ENCODE results near the gene SLC38A8.

SLC38A8 gene

GRCh38 chr16:84042308-84042878 is at the start of gene SLC38A8:
Gene SLC38A8 (minus strand): TSS chr16:84042795. CDS start chr16:84042157, 638 bp downstream.
- no peak for DNase-seq

DNA sequence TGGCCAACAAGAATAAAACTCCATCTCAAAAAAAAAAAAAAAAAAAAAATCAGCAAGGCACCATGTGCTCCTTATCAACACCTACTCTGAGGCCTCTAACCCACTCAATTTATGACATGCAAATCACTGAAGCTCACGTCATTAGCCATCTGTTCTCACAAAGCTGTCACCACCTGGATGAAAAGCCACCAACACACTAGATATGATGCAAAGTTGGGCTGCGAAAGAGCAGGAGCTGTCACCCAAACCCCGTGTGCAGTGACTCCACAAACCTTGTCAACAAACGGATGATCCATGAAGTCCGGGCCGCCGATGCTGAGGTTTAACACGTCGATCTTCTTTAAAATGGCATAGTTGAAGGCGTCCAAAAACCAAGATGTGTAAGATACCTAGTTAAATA is 48.9 kb upstream of the SLC38A8 start:
- no peak for DNase-seq

DNA sequence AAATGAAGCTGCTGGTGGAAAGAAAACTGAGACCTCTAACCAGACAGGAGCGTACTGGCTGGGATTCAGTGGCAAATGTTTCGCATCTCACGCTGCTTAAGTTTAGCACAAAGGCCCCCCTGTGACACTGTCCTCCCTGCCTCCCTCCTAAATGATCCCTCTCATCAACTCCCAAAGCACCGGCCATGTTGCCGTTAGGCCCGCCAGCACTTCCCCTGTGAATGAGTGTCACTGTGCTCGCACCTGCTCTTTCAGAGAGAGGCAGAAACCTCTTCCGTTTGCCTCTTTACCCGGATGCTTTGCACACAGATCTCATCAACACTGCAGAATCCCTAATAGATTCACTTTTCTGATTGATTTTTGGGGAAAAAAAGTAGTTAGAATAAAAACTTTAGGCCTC is 47.6 kb upstream of the SLC38A8 start:
- no peak for DNase-seq

DNA sequence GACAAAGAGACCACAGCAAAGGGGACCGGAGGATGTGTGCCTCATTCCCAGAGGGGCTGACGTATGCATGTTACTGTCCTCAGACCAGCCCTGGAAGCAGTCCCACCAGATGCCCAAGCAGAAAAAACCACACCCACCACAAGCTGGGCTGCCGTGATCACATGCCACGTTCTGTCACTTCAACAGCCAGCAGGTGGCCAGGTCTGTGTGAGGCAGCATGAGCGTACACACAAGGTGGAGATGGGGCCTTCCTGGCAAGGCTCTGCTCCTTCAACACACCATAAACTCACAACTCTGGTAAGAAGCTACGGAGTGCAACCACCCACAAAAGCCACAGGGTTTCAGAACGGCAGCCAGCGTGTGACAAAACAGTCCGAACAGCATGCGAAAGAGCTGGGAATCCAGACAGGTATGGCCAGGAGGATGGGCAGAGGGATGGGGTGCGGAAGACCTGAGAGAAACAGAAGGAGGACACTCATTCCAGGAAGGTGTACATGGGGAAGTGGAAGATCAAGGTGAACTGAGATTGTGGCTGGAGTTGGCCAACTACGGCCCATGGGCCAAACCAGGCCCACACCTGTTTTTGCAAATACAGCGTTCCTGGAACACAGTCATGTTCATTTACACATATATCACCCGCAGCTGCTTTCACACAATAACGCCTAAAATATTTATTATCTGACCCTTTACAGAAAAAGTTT is 46.2 kb upstream of the SLC38A8 start:
- DNase-seq, result peak; percentile 32

DNA sequence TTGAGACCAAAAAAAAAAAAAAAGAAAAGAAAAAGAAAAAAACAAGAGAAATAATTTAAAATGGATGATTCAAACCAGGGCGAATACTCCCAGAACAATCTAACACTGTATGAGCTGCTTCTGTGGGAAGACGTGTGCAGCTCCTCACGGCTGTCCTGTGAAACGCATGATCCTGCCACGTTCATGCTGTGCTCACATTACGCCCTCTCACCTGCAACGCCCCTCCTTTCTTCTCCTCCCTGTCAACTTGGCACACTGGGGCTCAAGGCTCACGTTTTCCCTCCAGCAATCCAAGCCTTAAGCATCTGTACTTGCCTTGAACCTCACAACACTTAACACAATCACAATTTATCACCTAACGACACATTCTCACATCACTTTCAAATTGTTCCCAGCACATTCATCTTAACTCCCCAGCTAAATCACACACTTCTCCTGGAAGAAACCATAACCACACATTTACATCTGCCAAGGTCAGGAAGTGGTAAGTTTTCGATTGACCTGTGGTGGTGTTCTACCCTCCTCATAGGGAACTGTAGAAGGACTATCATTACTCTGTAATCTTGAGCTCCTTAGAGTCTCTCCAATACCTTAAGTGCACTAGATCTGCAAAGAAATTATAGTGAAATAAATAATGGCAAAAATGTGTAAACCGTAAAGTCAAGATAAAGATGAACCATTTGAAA is 45.0 kb upstream of the SLC38A8 start:
- peak; percentile 35 for DNase-seq

GRCh38 chr16:84087001-84087400 is 44.4 kb upstream of the SLC38A8 start:
- peak; percentile 45 for DNase-seq

- peak; percentile 35 for DNase-seq
These were observed 43.7 kb upstream of the SLC38A8 start for GRCh38 chr16:84086341-84086740.

GRCh38 chr16:84085773-84086172 is 43.2 kb upstream of the SLC38A8 start:
- no peak for DNase-seq

- no peak for DNase-seq
These were observed 42.7 kb upstream of the SLC38A8 start for GRCh38 chr16:84085271-84085667.

DNA sequence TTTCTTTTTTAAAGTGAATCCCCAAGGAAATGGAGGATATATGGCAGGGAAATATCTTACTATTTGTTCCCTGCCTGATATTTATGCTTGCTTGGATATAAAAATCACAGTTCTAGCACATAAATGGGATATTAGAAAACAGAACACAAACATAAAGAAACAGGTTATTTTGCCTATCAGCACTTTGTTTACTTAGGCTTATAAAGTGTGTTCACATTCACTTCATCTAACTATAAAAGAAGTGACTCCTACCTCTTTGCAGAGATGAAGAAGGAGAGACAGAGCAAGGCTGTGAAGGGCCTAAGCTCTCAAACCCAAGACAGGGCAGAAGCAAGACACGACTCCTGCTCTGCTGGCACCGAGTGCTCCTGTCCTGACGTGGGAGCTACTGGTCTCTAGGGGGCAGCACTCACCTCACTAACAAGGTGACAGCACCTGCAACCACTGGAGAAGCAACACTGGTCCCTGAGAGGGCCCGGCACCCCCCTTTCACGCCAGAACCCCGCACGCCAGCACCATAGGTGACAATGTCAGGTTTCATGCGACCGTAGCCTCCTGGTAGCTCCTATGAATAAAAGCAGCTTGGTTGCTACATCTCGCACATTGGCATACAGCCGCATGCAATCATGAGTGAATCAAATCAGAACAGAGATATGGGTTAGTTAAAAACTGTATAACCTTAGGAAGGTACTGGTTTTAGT is 42.1 kb upstream of the SLC38A8 start:
- DNase-seq, result peak; percentile 61

- no peak for DNase-seq
These were observed 40.4 kb upstream of the SLC38A8 start for GRCh38 chr16:84082835-84083569.

DNA sequence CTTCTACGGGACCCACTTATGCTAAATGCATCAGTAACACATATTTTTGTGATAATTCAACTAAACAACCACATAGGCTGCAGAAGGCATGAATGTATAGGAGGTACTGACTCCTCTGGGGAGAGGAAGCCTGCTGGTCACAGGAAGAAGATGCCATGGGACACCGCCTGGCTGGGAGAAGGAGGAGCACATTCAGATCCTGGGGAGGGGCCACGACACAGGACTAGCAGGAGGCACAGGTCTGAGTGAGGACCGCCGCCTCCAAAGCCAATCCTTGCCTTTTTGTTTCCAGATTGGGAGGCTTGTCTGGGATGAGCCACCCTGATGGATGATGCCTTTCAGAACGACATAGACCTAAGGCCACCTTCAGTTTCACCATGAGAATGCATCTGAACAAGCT is 39.5 kb upstream of the SLC38A8 start:
- no peak for DNase-seq

GRCh38 chr16:84081446-84081989 is 38.9 kb upstream of the SLC38A8 start:
- no peak for DNase-seq

DNA sequence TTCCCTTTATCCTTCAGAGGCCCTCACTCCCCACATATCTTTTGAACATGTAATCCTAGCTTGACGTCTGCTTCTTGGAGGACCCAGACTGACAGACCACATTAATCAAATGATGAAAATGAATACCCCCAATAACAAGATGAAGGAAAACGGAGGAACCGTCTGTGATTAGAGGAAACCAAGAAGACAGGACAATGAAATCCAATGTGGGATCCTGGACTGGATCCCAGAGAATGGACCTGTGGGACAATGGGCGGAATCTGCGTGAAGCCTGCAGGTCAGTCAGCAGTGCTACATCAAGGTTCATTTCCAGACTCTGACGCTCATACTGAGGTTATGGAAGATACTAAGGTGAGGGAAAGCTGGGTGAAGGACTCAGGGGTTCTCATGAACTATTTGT is 38.2 kb upstream of the SLC38A8 start:
- no peak for DNase-seq

DNA sequence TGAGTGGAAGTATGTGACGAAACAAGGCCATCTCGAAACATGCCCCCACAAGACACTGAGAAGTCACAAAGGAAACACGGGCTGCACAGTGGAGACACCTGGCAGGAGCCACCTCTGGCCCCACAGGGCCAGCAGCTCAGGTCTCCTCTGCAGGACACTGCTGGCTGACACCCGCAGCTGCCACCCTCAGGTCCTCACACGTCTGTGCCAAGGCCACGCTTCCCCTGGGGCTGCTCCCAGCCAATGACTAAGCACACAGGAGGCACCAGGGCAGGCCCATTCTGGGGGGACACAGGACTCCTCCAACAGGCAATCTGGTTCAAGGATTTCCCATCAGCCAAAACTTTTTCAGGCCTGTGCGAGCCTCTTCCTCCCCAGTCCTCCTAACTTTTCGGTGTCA is 37.8 kb upstream of the SLC38A8 start:
- no peak for DNase-seq

GRCh38 chr16:84079664-84080063 is 37.1 kb upstream of the SLC38A8 start:
- DNase-seq, result no peak

- DNase-seq, result no peak
These were observed 32.8 kb upstream of the SLC38A8 start for GRCh38 chr16:84075376-84075775.

DNA sequence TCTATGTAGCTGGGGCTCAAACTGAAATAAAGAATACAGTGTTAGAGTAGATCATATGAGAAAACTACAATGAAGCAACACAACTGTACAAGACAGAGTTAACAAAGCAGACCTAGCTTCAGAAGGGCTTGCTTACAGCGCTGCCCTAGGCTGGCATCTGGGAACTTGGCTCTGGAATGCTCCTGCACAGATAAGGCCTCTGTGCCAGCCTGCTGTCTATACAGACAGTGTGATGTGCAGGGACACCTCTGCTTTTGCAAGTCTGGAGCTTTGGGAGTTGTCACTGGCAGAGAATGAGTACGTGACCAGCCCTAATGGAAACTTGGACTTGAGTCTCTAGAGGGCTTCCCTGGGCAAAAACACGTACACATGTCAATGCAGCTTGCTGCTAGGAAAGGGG is 32.1 kb upstream of the SLC38A8 start:
- no peak for DNase-seq

DNA sequence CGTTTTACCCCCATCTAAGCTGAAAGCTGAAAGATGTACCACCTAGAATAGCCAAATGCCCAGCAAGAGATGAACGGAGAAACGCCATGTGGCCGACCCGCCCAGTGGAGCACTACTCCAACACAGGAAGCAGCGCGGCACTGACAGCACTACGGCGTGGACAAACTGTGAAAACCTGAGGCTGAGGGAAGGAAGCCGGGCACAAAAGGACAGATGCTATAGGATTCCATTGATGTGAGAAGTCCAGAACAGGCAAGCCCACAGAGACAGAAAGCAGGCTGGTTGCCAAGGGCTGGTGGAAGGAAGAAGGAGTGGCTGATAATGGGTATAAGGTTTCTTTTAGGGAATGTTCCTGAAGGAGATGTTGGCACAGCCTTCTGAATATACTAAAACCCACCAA is 29.4 kb upstream of the SLC38A8 start:
- no peak for DNase-seq

GRCh38 chr16:84071121-84071520 is 28.5 kb upstream of the SLC38A8 start:
- DNase-seq, result no peak

DNA sequence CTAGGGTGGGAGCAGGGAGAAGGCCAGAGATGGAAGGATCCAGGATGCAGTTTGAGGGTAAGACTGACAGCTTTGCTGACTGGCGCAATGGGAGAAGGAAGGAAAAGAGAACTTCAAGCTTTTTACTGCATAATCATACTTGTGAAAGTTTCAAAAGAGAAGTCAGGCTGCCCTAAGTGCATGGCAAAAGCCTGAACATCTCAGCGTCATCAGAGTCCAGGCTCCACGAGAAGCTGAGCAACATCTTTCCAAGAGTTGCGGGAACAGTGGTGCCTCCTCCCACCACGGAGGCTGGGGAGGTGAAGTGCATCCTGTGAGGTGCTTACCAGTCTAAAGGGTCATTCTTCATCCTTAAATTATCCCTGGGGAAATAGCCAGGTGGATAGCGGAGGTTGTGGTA is 26.9 kb upstream of the SLC38A8 start:
- DNase-seq, result no peak

GRCh38 chr16:84068783-84069462 is 26.3 kb upstream of the SLC38A8 start:
- no peak for DNase-seq

Measured in retina (tissue), 1 donor.